22Rv1 (cell line): ENCODE measurements around the gene SLC12A8.
"Not testable (repeated sequence)": the region's sequence is repeated elsewhere in the genome, so short reads cannot be mapped to it uniquely, and the experiment has no call there.

ENCODE experiments used
- H3K27ac ChIP-seq: fragments of 450-650 bp; 2 replicates; pipeline ENCODE4 v1.5.1; 2017
- ZFX ChIP-seq: fragments of 450-650 bp; IDR thresholded peaks from 2 replicates; pipeline ENCODE4 v1.6.1; 2017; ENCODE audit warnings: antibody characterized with exemption, borderline replicate concordance
- TF ChIP-seq, protein P1 (sequence below): fragments of 450-650 bp; IDR thresholded peaks from 2 replicates; pipeline ENCODE4 v1.5.1; 2017; ENCODE audit warnings: mild to moderate bottlenecking

SLC12A8 gene

DNA sequence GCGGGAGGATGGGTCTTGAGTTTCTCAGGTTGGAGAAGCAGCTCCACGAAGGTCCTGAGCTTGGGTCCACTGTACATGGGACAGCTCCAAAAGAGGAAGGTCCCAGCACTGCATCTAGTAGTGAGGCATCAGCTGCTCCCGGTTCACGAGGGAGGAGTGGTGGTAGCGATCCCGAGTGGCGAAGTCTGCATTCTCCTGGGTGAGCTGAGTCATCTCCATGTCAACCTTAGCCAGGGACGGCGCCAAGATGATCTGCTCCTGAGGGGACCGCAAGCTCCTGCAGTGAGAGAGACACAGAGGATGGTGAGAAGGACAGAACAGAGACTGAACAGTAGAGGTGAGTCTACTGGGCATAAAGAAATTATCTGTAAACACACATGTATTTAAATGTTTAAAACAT is 128.8 kb downstream of the SLC12A8 start:
- TF ChIP-seq, protein P1, sequence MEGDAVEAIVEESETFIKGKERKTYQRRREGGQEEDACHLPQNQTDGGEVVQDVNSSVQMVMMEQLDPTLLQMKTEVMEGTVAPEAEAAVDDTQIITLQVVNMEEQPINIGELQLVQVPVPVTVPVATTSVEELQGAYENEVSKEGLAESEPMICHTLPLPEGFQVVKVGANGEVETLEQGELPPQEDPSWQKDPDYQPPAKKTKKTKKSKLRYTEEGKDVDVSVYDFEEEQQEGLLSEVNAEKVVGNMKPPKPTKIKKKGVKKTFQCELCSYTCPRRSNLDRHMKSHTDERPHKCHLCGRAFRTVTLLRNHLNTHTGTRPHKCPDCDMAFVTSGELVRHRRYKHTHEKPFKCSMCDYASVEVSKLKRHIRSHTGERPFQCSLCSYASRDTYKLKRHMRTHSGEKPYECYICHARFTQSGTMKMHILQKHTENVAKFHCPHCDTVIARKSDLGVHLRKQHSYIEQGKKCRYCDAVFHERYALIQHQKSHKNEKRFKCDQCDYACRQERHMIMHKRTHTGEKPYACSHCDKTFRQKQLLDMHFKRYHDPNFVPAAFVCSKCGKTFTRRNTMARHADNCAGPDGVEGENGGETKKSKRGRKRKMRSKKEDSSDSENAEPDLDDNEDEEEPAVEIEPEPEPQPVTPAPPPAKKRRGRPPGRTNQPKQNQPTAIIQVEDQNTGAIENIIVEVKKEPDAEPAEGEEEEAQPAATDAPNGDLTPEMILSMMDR, result no peak
- TF ChIP-seq ZFX, result no peak
- H3K27ac ChIP-seq, result no peak overlapping the region

DNA sequence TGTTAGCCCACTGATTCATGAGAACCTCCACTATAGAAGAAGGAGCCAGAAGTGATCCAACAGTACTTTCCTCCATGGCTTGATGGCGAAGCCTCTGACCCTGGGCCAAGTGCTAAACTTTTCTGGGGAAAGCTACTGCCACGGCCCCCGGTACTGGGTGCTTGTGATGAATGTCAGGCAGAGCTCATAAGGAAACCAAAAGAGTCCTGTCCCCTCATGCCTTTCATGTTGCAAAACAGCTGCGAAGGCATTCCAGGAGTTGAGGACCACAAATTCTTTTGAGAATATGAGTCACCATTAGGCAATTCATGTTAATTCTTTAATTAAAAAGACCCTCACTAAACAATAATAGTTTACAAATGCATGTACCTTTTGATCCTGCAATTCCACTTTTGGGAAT is 130.2 kb downstream of the SLC12A8 start:
- not testable (repeated sequence) for H3K27ac ChIP-seq

DNA sequence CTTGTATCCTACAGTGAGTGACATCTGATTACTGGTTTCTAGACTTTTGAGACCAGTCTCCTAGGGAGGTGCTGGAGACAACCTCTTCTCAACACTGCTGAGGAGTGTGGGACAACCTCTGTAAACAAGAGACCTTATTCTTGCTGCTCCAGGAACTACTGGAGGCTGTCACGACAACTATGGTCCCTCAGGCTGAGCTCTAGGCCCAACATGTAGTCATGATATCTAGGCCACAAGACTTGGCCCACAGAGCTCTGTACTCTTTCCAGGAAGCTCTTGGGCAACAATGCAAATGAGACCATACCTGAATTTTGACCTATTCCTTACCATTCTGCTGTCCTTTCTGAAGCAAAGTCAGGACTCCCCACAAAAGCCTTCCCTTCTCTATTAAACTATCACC is 132.5 kb downstream of the SLC12A8 start:
- no peak for TF ChIP-seq ZFX
- TF ChIP-seq, protein P1, result no peak
- H3K27ac ChIP-seq, result no peak overlapping the region

DNA sequence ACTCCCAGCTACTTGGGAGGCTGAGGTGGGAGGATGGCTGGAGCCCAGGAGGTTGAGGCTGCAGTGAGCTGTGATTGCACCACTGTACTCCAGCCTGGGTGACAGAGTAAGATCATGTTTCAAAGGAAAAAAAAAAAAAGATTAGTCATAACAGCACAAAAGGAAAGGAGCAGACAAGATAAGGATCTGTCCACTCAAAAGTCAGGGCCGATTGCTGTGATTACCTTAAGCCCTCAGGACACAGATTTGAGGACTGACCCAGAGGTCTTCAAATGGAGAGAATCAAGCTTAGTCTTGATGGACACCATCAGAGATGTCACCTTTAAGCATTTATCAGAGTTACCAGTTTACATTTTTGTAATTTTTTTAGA is 132.9 kb downstream of the SLC12A8 start:
- TF ChIP-seq ZFX, result no peak
- TF ChIP-seq, protein P1, result no peak
- no peak overlapping the region for H3K27ac ChIP-seq

DNA sequence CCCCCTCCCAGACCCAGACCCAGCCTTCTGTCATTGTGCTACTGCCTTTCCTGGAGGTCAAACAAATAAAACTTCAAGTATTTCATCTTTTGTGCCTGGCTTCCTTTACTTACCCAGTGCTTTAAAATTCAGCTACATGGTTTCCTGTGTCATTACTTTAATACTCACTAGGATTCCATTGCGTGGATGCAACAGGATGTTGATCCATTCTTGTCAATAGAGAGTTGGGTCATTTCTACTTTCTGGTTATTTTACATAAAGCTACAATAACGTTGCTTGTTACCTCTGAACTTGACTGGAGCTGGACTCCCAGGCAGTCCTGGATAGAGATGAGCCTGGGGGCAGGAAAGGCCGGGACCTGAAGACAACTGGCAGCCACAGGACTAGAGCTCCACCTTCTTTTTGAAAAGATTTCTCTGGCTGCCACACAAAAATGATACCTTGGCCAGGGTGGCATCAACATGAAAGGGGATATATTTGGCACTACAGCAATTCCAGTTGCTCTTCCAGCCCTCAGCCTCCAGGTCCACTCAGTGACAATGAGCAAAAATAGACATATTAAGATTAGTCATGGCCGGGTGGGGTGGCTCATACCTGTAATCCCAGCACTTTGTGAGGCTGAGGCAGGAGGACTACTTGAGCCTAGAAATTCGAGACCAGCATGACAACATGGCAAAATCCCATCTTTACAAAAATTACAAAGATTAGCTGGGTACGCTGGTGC is 133.4 kb downstream of the SLC12A8 start:
- no peak overlapping the region for H3K27ac ChIP-seq

DNA sequence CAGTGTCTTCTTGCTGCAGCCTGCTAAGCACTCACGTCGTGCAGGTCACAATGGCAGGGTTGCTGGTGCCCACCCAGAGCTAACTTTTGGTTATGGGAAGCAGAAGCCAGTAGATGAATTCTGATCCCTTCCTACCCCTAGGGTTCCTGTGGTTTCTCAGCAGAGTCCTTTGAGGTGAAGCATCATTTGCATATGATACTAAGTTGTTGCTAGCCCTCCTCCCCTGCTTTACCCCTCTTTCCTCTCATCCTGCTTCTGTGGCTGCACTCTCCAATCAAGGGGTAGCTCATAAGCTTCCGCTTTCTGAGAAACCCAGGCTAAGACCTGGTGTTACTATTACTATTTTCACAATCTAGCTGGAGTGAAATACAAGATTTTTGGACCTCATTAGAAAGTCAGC is 134.7 kb downstream of the SLC12A8 start:
- TF ChIP-seq ZFX, result no peak
- TF ChIP-seq, protein P1, result no peak
- no peak overlapping the region for H3K27ac ChIP-seq

More for the DNA sequence above, 133.4 kb downstream of the SLC12A8 start:
- TF ChIP-seq ZFX, result no peak
- TF ChIP-seq, protein P1, result no peak

DNA sequence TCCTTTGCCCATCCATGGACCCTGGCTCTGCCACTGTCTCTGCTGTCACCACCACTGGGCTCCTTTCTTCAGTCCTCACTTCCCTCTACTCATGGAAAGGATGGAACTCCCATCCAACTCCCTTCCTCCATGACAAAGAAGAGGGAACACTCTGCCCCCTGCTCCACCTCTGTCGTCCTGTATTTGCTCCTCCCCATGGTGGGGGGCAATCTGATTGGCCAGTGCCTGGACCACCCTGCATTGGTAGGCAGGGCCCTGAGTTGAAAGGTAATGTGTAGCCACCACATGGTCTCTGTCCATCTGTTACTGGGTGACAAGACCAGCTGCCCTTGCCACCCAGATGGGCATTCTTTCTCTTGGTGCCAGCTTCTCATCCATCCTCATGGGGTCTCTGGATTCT is 136.1 kb downstream of the SLC12A8 start:
- TF ChIP-seq ZFX, result no peak
- TF ChIP-seq, protein P1, result no peak
- no peak overlapping the region for H3K27ac ChIP-seq

DNA sequence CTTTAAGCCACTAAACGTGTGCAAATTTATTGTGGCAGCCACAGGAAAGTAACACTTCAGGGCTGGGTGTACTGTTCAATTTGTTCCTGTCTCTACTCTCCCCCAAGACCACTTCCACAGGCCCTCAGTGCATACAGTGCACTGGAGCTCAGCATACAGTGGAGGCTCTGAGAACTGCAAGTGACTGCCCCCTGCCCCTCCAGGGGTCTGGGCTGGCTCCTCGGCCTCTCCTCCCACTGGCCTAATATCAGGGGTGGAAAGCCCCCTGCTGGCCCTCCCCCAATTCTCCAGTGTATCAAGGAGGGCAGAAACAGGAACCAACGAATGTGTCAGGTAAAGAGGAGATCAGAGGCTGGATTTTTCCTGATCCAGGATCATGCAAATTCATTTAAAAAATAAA is 136.8 kb downstream of the SLC12A8 start:
- no peak overlapping the region for H3K27ac ChIP-seq
- no peak for TF ChIP-seq ZFX
- TF ChIP-seq, protein P1, result no peak
